PC-3 (cell line): ENCODE measurements around the gene PPP6C. TPM values are rescaled to one million over a fixed set of nuclear protein-coding genes. Genes with fewer than 3 reads are reported as not detected.

Source experiments
- ATAC-seq: fragments of 200-7000 bp; cut with Tn5 transposase; 2 replicates; pipeline ENCODE4 v1.9.1; 2020; ENCODE audit warnings: mild to moderate bottlenecking, moderate library complexity
- BruUV-seq: library from RNA; stranded (reverse); fragments of 400-500 nt; replicated peaks from 2 replicates; lab custom pipeline; 2021; lab: Mats Ljungman, UMichigan
- CTCF ChIA-PET: fragments of 300-600 bp; sonication (Branson Sonifier 250); formaldehyde crosslinking; loops from one replicate; lab custom pipeline; 2022; ENCODE audit warnings: antibody characterized with exemption; lab: Charles Lee
- POLR2A ChIA-PET: fragments of 300-600 bp; sonication (Branson Sonifier 250); formaldehyde crosslinking; loops from one replicate; lab custom pipeline; 2022; ENCODE audit warnings: antibody characterized with exemption; ENCODE audit not compliant: unreplicated experiment; lab: Charles Lee
- DNase-seq: peaks from one replicate; pipeline ENCODE4 v3.0.0-alpha.2; 2015
- H2AFZ ChIP-seq: fragments of 300-600 bp; sonication (generic); 2 replicates; pipeline ENCODE4 v1.6.0; 2016; ENCODE audit warnings: antibody characterized with exemption, low read length
- H3F3A ChIP-seq: fragments of 300-600 bp; sonication (generic); one replicate; pipeline ENCODE4 v1.6.0; 2017; ENCODE audit warnings: antibody characterized with exemption, low read length, control low read depth, mild to moderate bottlenecking; ENCODE audit not compliant: unreplicated experiment
- H3K27ac ChIP-seq: fragments of 300-600 bp; sonication (generic); 2 replicates; pipeline ENCODE4 v1.5.1; 2016; ENCODE audit warnings: mild to moderate bottlenecking, low read length
- H3K27me3 ChIP-seq: fragments of 300-600 bp; sonication (generic); 2 replicates; pipeline ENCODE4 v1.6.1; 2016; ENCODE audit warnings: low read length, mixed read lengths
- H3K36me3 ChIP-seq: fragments of 300-600 bp; sonication (generic); 2 replicates; pipeline ENCODE4 v1.6.1; 2016; ENCODE audit warnings: low read depth, mixed run types, low read length, mixed read lengths
- H3K4me1 ChIP-seq: fragments of 300-600 bp; sonication (generic); 2 replicates; pipeline ENCODE4 v1.5.1; 2016; ENCODE audit warnings: low read length; ENCODE audit not compliant: insufficient read depth
- H3K4me2 ChIP-seq: fragments of 300-600 bp; sonication (generic); 2 replicates; pipeline ENCODE4 v1.6.0; 2016; ENCODE audit warnings: low read length
- H3K4me3 ChIP-seq: fragments of 300-600 bp; sonication (generic); 2 replicates; pipeline ENCODE4 v1.5.1; 2016; ENCODE audit warnings: mild to moderate bottlenecking, low read length, mixed read lengths
- H3K79me2 ChIP-seq: fragments of 300-600 bp; sonication (generic); 2 replicates; pipeline ENCODE4 v1.6.1; 2017; ENCODE audit warnings: low read length, mixed read lengths
- H3K9ac ChIP-seq: fragments of 300-600 bp; sonication (generic); 2 replicates; pipeline ENCODE4 v1.6.0; 2016; ENCODE audit warnings: mild to moderate bottlenecking, low read length
- H3K9me2 ChIP-seq: fragments of 300-600 bp; sonication (generic); replicated peaks from 2 replicates; pipeline ENCODE4 v1.6.1; 2016; ENCODE audit warnings: mixed run types, low read length, mixed read lengths
- H3K9me3 ChIP-seq: fragments of 300-600 bp; sonication (generic); 2 replicates; pipeline ENCODE4 v1.6.1; 2016; ENCODE audit warnings: low read length, mixed read lengths
- H4K20me1 ChIP-seq: fragments of 300-600 bp; sonication (generic); 2 replicates; pipeline ENCODE4 v1.6.1; 2016; ENCODE audit warnings: low read length, mixed read lengths
- CTCF ChIP-seq: fragments of 300-600 bp; sonication (generic); conservative IDR thresholded peaks from 2 replicates; pipeline ENCODE4 v1.5.1; 2017; ENCODE audit warnings: antibody characterized with exemption, low read depth, mild to moderate bottlenecking, low read length
- EZH2 ChIP-seq: fragments of 300-600 bp; sonication (generic); IDR thresholded peaks from one replicate; pipeline ENCODE4 v1.6.1; 2017; ENCODE audit warnings: antibody characterized with exemption, mild to moderate bottlenecking, low read length; ENCODE audit not compliant: unreplicated experiment
- EZH2phosphoT487 ChIP-seq: fragments of 300-600 bp; sonication (generic); IDR thresholded peaks from 2 replicates; pipeline ENCODE4 v1.6.1; 2018; ENCODE audit warnings: mild to moderate bottlenecking, antibody characterized with exemption, low read length, borderline replicate concordance
- intact Hi-C: fragments of 100-400 bp; cut with micrococcal nuclease; formaldehyde crosslinking; loops from 2 replicates; pipeline ENCODE4 v1.9.0; 2023
- total RNA-seq: library from RNA; depleted of rRNA; stranded (reverse); fragments of >200 nt; gene quantifications from 2 replicates; pipeline ENCODE4 v1.2.3, GENCODE V29; 2014

The PPP6C gene
- total RNA-seq, 1 experiment from 2014 or later: 16.4 TPM

- Histone ChIP-seq H4K20me1 (no peaks in the 10 kb centered on the region), H3K79me2 (no peaks in the 10 kb centered on the region), H3K27ac (no peak overlapping the region), H3K4me1 (no peaks in the 10 kb centered on the region), H3K9me3 (no peaks in the 10 kb centered on the region), H3K36me3 (no peaks in the 10 kb centered on the region), H3K4me3 (no peak overlapping the region), H3K9ac (no peak overlapping the region), H3F3A (no peaks in the 10 kb centered on the region), H2AFZ (no peak overlapping the region), H3K27me3 (no peaks in the 10 kb centered on the region), H3K4me2 (no peak overlapping the region), H3K9me2 (no peaks in the 10 kb centered on the region)
- no peak for TF ChIP-seq EZH2phosphoT487
- TF ChIP-seq EZH2: no peak
- TF ChIP-seq CTCF: no peak
- BruUV-seq: no TSS peak
- POLR2A ChIA-PET: no interaction called here
- ATAC-seq: no peak
- intact Hi-C loops: no loop called here
- CTCF ChIA-PET: no interaction called here
- DNase-seq: no peak
These were observed 24.6 kb upstream of the PPP6C start for GRCh38 chr9:125214186-125214585.

GRCh38 chr9:125204477-125204876, 14.9 kb upstream of the PPP6C start:
- H3K9me3 ChIP-seq: no peaks in the 10 kb centered on the region
- CTCF ChIA-PET: no interaction called here
- no peak for TF ChIP-seq CTCF
- TF ChIP-seq EZH2: no peak
- no peak for TF ChIP-seq EZH2phosphoT487
- no peaks in the 10 kb centered on the region for H4K20me1 ChIP-seq
- no TSS peak for BruUV-seq
- intact Hi-C loops: no loop called here
- no peak overlapping the region for H3K9ac ChIP-seq
- no peaks in the 10 kb centered on the region for H3F3A ChIP-seq
- no peak overlapping the region for H3K4me2 ChIP-seq
- peaks cover 10% of the 10 kb centered on the region for H3K79me2 ChIP-seq
- DNase-seq (no peak), ATAC-seq (no peak)
- H3K4me1 ChIP-seq: peaks cover 9% of the 10 kb centered on the region
- H3K27me3 ChIP-seq: no peaks in the 10 kb centered on the region
- H3K4me3 ChIP-seq: no peak overlapping the region
- POLR2A ChIA-PET: no interaction called here
- no peak overlapping the region for H3K27ac ChIP-seq
- H3K36me3 ChIP-seq: peaks cover 6% of the 10 kb centered on the region
- H3K9me2 ChIP-seq: no peaks in the 10 kb centered on the region
- H2AFZ ChIP-seq: no peak overlapping the region

GRCh38 chr9:125202846-125203618, 13.4 kb upstream of the PPP6C start:
- Histone ChIP-seq H3K4me2 (no peak overlapping the region), H4K20me1 (no peaks in the 10 kb centered on the region), H3K79me2 (peaks cover 10% of the 10 kb centered on the region), H3F3A (no peaks in the 10 kb centered on the region), H3K9ac (no peak overlapping the region), H3K9me3 (no peaks in the 10 kb centered on the region), H3K27me3 (no peaks in the 10 kb centered on the region), H3K36me3 (peaks cover 6% of the 10 kb centered on the region), H3K27ac (no peak overlapping the region), H3K4me3 (no peak overlapping the region), H3K4me1 (peaks cover 9% of the 10 kb centered on the region), H3K9me2 (no peaks in the 10 kb centered on the region), H2AFZ (no peak overlapping the region)
- TF ChIP-seq CTCF: no peak
- TF ChIP-seq EZH2phosphoT487: no peak
- TF ChIP-seq EZH2: no peak
- intact Hi-C loops: no loop called here
- ChIA-PET POLR2A (no interaction called here), CTCF (no interaction called here)
- DNase-seq (no peak), ATAC-seq (no peak)
- BruUV-seq: no TSS peak
